DMS 273 treated with DMSO at 0.1 percent for 48 hours (cell line): ENCODE data around the gene LSAMP.

Experiments
- DNase-seq: peaks from one replicate; lab custom pipeline; 2025; lab: John Stamatoyannopoulos, UW

The LSAMP gene

GRCh38 chr3:116161575-116162525 is 283.4 kb downstream of the LSAMP start:
- DNase-seq = no peak

DNA sequence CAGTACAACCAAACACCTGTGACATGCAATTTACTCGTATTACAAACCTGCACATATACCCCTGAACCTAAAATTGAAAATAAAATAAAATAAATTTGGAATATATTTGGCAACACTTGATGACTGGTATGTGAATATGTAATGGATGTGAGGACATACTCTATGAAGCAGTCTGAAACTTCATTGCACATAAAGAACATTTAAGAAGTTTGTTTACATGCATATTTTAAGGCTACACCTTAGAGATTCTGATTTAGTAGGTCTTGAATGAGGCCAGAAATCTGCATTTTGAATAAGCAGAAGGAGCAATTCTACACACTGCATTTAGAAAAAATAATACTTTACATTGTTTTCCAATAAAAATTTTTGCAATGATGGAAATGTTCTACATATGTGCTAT is 284.7 kb downstream of the LSAMP start:
- no peak for DNase-seq

DNA sequence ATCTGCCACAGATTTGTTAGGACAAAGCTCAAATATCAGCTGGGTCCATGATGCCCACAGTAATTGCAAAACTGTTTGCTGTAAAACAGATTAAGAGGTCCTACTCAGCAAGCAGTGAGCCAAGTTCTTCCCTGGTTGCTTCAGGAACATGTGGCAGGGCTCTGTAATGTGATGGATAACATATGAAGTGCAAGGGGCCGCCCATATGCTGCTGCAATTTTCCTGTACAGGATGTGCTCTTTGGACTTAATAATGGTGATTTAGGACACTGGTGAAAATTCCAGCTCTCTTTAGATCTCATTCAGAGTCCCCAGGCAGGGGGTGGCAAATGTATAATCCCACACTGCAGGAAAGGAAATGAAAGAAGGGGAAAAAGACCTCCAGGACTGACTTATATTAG is 289.4 kb downstream of the LSAMP start:
- peak; percentile 93 for DNase-seq

DNA sequence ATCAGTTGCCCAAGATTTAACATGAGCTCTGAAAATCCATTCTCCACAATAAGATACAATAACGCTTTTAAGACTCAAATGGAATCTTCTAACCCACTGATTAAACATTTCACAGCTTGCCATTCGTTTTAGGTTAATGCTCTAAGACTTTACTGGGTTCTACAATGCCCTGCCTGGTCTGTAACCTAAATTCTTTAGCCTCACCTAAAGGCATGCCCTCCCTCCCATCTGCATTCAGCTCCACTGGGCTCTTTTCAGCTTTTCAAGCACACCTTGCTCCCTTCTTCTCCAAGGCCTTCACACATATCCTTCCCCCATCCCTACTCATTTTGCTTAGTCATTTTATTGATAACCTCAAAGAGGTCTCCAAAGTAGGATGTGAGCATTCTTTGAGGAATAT is 290.9 kb downstream of the LSAMP start:
- no peak for DNase-seq

DNA sequence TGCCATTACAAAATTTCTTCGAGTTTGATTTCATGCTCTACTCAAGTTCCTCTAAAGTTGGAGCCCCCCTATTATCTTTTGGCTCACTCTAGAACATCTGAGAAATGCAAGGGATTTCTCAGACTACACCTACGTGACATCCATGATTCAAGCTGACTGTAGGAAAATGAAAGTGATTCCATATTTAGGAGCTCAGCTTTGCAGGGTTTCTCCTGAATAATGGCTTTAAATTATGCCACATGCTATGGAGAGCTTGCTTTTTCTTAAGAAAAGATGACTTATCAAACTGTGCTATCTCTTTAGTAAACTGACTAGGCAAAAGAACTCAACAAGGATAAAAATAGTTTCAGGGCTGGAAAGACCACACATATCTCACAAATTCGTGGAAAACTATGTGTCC is 292.1 kb downstream of the LSAMP start:
- no peak for DNase-seq

DNA sequence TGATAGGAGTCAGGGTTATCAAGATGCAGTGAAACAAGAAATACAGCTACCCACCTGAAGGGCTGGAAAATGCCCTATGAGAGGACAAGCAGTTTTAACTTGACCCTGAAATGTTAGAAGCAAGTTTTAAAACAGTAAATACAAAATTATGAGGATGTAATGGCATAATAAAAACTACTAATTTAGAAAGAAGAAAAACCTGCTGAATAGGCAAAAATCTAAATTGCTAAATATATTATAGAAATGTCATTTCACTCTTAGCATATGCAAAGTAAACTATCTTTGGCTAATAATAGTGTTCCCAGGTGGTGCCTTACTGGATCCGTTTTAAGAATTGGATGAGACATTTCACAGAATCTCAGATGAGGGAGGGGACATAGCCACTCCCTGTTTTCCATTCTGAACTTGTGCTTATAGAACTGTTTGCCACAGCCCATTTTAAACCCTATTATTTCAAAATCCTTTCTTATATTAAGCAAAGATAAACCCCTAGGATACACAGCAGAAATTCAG is 294.6 kb downstream of the LSAMP start:
- no peak for DNase-seq

DNA sequence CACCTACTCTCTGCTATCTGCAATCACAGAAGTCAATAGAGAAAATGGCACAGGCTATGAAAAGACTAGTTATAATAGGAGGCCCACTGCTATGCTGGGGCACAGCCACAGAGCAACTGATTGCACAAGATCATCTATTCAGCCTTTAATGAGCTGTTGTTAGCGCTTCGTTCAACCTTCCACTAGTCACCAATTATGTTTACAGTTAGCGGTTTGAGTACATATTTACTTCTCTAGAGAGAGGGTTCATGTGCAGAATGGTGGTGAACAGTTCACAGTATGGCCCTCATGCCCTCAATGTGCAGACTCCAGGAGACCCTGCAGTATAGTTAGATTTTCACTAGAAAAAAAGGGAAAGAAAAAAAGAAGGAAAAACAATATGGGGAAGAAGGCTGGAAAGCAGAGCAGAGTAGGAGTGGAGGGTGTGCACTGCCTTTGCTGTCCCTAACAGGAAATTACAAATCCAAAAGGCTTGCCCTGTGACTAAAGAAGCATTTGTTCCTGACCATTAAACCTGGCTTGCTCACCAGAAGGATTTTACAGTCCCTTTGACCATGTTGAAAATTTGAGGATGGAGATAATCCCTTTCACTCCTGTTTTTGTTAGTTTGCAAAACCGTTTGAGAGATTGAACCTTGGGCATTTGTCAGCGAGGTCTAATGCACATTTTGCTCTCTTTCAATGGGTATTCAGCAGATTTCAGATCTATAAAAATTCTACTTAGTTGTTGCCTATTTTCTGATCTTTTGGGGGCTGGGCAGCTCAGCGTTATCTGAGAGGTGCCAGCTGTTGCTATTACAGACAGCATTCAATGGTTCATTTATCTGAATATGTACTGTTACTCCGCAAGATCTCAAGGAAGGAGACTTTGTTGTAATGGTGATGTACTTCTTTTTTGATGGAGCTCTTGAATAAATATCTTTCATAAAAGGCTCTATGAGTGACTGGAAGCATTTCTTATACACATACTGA is 296.1 kb downstream of the LSAMP start:
- DNase-seq = peak; percentile 18

- DNase-seq = no peak
Observed at GRCh38 chr3:116145613-116146012, 299.7 kb downstream of the LSAMP start.

DNA sequence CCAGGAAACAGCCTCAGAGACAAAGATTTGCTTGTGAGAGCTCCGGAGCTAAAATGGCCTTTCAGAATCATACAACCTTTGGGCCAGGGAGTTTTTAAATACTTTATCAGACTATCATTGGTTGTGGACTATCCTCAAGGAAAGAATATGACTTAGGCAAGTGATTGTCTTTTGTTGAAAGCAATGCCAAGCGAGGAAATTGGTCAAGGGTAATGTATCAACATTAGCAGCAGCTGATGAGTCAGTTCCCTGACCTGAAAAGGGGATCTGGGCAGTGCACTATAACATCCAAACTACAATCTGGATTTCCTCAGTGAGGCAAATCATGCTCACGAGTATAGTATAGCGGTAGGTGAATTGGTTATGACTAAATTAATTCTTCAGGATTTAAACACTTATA is 303.6 kb downstream of the LSAMP start:
- DNase-seq = no peak

DNA sequence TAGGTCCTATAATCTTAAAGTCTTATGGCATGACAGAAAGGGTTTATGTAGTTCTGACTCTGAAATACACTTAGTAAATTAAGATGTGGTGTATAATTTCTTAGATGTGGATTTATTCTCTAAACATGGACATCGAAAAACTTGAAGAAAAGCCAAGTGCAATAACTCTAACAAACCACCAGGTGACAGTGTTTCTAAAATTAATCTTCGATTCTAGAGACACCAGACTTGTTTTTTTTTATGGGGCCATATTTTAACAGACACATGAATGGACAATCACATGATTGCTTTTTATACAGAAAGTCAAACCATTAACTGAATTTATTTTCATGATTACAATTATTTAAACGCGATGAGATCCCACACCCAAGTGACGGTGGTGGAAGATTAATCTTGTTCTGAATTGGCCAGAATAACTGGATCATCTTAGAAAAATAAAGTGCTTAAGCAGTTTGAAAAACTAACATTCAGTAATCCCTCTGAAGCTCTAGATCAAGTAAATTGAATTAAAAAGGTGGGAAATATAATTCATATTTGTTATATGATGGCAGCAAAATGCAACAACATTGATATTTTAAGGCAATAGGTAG is 305.1 kb downstream of the LSAMP start:
- peak; percentile 53 for DNase-seq

GRCh38 chr3:116139641-116140040 is 305.6 kb downstream of the LSAMP start:
- DNase-seq = no peak

- no peak for DNase-seq
Observed at GRCh38 chr3:116135457-116136085, 309.7 kb downstream of the LSAMP start.

- DNase-seq = no peak
Observed at GRCh38 chr3:116129187-116129946, 315.9 kb downstream of the LSAMP start.

- DNase-seq = no peak
Observed at GRCh38 chr3:116127464-116127863, 317.8 kb downstream of the LSAMP start.

DNA sequence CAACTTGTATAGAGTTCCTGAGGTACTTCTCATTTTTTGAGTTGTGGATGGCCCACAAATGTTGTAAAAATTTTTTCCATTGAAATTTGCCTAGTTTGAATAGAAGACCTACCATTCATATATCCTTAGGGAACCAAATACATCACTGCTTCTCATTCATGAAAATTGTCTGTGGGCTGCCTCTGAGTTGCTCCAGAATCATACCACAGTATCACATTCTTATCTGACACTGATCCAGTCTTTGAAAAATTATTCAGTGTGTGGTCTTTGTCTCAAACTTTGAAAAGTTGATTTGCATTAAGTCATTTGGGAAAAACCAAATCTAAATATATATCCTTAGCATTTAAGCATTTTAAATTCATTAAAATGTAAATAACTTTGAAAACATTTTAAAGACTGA is 321.1 kb downstream of the LSAMP start:
- DNase-seq = no peak

- DNase-seq = no peak
Observed at GRCh38 chr3:116118475-116119169, 326.7 kb downstream of the LSAMP start.

- DNase-seq = no peak
Observed at GRCh38 chr3:116114586-116114985, 330.7 kb downstream of the LSAMP start.

DNA sequence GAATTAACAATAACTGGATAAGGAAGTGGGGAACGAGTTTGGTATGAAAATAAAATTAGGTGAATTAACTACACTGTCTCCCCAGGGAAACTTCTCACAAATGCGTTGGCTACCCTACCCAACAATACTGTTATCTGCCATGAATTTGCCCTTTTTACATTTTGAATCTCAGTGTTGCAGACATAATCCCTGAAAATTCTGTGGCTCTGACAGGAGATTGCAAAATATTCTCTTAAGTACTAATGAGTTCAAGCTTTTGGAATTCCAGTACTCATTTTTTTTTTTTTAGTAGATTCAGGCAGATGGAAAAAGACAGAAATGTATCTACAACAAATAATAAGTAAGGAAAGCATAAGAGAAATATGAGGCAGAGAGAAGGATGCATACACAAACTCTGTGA is 332.6 kb downstream of the LSAMP start:
- no peak for DNase-seq

- DNase-seq = no peak
Observed at GRCh38 chr3:116111765-116112164, 333.5 kb downstream of the LSAMP start.

GRCh38 chr3:116103868-116104530 is 341.3 kb downstream of the LSAMP start:
- no peak for DNase-seq
